HG02610 (cell line): ENCODE data around the gene PTPN13.

Experiments used
- ATAC-seq: cut with Tn5 transposase; IDR thresholded peaks from one replicate; pipeline ENCODE4 v1.9.1; 2021; ENCODE audit warnings: mild to moderate bottlenecking, moderate library complexity; ENCODE audit not compliant: unreplicated experiment

Gene PTPN13

DNA sequence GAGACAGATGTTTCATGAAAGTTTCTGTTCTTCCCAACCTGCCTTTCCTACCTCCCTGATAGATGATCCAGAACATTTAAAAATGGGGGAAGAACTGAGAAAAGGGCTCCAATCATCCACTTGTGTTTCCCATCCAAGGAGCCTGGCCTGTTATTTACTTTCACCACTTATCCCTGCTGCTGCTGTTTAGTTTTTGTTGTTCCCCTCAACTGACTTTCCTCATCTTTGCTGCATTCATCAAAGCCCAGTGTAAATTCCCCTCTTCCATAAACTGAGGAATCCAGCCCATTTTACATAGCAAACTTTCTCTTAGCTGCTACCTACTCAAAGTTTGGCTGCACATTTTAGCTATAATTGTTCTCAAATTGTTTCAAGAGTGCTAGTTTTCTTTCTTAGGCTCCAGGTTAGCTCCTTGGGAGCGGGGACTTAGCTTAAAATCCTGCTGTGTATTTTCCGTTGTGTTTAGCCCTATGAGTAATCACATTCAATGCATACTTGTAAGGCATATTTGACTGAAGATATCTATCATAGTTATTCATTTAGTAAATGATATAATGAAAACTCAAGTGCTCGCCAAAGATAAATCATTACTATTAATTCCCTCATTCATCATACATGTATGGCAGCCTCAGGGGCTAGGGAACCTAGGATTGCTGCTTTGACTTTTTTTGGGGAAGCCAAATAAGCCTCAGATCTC is 1.4 kb upstream of the PTPN13 start:
- ATAC-seq, result no peak

DNA sequence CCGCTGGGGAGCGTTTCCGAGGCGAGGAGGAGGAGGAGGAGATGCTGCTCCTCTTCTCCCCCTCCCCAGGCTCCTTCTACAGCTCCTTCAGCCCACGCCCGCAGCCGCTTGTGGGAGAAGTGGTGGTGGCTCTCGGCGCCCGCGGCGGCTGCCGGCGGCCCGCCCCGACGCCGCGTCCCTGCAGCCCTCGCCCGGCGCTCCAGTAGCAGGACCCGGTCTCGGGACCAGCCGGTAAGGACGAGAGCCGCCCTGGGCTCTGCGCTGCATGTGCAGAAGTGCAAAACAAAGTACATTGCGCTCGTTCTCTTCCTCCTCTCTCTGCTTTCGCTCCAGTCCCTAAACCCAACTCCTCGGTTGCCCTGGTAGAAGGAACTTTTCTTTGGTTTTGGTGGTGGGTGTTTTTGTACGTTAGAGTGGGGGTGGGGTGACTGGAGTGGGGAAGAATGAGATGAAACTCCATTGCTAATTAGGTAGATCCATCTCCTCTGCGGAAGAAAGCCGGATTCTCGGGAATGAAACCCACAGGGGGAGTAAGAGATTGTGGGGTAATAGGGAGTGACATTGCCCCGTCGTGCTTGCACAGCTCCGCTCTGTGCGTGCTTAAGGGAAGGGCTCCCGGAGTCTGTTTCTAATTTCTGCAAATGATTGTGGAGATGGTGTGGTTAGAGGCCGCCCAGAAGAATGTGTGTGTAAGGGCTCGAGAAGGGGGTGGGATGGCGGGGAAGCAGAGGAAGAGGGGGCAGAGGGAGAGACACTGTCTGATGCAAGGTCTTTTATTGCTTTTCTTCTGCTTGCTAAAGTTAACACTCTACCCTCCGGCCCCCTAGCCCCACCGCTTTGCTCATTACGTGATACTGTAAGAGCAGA is 677 bp downstream of the PTPN13 start:
- ATAC-seq, result peak; percentile 18

DNA sequence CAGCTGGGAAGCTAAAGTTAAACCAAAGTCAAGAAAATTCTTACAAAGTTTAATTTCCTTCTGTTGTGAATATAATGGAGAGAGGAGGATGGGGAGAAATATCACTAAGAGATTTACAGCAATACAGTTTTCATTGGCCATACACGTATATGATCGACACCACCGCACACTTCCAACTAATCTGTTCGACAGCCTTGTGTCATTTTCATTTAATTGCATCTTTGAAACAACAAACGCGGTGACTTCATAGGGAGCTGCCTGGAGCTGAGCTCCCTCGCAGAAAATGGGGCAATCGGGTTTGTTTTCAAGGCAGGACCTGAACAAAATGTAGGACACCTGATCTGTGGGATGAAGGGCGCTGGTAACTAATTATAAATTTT is 1.3 kb downstream of the PTPN13 start:
- ATAC-seq, result no peak

DNA sequence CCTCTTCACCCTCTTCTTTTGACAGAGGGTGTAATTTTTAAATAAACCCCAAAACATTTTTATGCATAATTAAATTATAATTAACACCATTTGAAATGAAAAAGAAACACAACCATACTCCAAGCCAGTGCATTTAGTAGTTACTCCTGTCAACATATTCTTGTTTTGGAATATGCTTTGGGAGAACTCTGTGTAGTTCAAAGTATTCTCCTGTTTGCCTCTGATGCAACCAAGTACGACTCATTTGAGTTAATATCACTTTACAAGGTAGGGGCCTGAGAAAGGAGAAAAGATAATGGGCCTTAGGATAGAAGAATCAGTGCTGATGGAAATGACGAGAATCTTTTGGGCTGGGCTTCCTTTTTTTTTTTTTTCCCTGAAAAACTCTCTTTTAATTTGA is 2.7 kb downstream of the PTPN13 start:
- ATAC-seq, result no peak

DNA sequence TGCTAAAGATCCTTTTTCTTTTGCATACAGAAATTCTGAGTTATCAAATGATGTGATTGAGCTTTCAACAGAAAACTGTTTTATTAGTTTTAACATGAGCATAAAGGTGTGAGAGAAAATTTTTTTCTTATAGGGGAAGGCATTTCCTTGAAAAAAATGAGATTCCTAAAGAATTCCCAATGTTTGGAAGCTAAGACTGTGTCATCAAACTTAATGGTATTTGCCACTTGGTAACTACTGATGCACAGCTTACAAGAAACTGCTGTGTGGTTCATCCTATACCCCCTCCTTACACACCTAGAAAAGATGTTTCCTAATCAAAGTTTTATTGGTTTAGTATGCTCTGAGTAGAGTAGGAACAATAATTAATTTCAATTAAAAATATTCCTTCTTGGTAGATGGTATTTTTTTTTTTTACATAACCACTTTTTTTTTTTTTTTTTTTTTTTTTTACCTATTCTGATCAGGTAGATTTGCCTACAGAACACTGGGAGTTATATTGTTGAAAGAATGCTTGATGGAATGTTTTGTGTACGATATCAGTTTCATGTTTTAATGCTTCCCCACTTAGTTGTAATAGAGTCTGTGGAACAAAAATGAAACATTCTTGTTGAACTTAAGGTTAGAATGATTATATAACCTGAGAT is 6.0 kb downstream of the PTPN13 start:
- no peak for ATAC-seq

DNA sequence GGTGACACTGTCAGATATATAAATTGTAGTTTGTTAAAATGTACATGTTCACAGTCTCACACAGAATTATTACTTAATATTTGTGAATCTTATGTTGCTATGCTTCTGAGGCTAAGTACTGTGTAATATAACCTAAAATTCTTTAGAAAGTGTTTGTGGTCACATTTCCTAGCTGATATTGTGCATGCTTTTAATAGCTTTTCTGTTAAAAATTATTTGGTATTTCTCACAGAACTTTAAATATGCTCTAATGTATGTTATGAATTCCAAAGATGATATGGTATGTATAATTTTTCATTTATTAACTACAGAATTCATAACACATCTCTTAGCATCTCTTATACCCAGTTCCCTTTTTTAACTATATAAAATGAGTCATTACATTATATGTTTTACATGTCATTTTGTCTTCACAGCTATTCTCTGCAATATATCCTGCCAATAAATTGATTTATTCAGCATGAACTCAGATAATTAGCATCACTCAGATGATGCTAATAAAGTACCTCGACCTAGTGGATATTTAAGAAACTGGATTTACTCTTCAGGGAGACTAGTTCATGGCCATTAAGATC is 9.3 kb downstream of the PTPN13 start:
- no peak for ATAC-seq

DNA sequence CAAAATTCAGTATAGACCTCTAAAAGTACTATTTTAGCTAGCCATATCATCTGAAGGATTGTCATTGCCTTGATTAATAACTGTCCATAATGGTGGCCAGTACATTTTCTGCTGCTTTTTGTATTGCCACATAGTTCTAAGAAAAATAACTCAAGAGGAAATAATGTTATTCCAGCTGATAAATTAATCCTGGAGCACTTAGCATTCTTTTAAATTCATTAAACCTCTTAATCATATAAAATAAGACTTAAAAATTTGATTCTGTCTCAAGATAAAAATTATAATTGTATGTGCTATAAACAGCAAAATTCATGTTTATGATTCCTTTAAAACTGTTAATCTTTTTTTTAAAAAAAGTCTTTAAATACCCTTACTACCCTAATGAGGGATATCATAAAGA is 12.7 kb downstream of the PTPN13 start:
- ATAC-seq, result no peak

DNA sequence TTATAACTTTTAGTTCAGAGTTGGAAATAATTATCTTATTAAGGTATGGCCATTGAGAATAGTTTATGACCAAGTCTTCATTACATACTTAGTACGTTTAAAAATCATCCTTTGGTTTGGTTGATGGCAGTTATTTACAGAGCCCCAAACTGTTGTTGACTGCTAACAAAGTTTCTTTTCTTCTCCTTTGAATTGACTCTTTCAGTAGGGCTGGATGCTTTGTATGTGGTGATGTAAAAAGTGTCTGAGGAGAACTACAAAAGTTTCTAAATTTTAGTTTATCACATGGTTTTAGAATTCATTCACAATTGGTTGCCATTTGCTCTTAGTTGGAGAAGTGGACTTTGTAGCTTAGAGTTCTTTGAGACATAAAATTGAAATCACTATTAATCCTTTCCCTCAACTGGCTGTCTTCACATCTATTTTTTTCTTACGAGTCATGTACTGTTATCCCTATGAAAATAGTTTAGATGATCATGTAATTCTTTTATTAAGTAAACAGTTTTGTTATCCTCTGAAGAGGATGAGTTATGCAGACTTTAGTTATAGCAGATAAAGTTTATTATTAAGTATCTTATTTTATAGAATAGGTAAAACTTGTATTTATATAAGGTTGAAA is 14.8 kb downstream of the PTPN13 start:
- no peak for ATAC-seq

DNA sequence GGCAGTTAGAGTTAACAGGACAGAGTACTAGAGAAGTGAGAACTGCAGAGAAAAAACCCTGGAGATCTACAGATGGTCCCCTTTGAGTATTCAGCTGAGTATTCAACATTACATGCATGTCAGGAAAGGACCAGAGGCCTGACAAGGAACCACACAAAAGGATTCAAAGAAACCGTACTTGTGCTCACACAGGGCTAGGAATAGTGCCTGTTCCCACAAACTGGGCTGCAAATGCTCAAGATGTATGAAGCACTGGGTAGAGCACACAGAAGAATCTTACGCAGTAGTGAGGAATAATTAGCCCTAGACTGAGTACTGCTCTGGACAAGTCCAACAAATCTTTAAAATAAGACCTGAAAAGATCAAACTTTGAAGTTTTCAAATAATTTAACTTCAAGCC is 17.6 kb downstream of the PTPN13 start:
- no peak for ATAC-seq

DNA sequence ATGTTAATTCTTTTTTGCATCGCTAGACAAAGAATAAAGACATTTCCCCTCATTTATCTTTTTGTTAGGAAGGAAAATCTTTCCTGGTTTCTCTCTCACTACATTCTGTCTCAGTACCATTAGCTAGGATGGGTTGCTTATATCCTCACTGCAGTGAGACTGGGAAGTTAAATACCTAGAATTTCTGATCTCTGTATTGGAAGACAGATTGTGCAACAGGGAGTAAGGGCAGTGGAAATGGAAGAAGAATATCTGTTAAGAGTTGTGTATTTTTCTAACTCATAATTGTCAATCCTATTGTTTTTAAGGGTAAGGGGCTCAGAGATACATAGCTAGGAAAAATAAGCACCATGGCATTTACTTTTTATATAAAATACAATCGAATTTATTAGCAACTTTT is 19.6 kb downstream of the PTPN13 start:
- no peak for ATAC-seq

DNA sequence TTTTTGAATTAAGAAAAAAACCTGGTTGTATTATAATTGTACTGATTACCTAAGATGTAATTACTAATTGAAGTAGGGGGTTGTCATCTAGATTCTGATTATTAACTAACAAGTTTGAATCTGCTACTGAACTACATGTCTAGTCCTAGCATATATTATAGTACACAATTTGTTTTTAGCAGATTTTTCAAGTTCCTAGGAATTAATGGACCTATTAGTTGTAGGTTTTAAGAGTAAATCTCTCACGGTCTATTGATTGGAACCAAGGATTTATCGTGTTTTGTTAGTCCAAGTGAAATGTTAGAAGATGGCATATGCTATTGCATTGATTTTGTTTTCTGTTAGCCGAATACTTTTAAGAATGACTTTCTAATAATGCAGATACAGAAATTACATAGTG is 20.8 kb downstream of the PTPN13 start:
- ATAC-seq, result no peak

DNA sequence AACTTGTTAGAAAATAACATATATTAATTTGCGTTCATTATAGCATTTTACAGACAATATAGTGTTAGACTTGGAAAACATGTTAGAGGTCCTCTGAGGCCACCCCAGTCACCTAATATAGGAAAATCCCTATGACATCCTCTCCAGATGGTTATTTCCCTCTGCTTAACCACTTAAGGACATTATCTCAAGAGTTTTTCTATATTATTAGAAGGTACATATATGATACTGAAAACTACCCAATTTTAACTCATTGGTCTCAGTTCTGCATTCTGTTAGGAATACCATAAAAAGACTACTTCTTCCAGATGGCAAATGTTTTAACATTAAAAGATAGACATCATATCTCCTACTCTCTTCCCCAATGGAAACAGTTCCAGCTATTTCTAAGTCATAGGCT is 21.4 kb downstream of the PTPN13 start:
- peak; percentile 68 for ATAC-seq

DNA sequence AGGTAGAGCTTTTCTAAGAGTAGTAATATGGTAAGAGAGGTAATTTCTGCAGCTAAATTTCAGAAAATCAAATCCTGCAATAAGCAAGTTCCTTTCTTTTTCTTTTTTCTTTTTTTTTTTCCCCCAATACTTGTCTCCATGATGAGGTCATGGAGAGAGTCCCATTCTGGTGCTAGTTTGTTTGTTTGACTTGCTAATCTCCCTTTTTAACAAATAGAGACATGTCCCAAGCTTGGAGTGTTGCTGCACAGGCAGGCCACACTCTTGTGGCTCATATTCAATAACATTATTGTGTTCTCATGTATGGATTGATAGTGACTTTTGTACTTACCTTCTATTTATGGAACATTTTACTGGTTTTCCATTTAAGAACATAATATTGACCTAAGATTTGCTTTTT is 25.5 kb downstream of the PTPN13 start:
- no peak for ATAC-seq

DNA sequence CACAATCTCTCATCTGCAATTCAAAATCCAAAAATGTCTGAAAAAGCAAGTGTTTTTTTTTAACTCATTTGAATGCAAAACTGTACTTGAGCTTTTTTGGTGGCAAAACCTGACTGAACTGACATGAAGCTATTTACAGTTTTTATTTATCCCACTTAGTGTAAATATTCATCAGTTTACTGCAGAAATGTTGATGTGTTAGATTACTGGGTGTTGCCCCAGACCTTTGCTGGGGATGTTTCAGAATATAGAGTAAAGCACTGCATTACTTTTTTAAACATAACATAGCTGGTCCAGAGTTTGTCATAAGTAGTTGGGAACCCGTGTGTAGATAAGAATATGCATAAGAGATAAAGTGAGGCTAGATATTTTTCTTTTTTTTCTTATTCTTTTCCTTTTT is 27.3 kb downstream of the PTPN13 start:
- ATAC-seq, result no peak

DNA sequence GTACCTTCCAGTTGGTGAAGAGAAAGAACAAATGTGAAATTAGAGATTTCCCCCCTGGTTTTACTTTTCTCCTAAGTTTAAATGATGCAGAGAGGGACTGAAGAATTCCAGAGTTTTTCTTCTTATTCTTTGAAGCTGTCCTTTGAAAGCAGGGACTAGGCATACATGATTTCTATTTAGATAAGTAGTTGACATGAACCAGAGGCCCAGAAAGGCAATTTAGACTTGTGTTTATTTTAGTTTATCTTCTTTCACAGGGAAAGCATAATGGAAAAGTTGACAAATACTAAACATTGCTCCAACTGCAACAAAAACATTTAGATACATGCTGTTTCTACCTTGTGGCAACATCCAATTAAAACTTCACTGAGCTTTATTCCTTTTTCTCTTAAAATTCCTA is 32.0 kb downstream of the PTPN13 start:
- no peak for ATAC-seq

DNA sequence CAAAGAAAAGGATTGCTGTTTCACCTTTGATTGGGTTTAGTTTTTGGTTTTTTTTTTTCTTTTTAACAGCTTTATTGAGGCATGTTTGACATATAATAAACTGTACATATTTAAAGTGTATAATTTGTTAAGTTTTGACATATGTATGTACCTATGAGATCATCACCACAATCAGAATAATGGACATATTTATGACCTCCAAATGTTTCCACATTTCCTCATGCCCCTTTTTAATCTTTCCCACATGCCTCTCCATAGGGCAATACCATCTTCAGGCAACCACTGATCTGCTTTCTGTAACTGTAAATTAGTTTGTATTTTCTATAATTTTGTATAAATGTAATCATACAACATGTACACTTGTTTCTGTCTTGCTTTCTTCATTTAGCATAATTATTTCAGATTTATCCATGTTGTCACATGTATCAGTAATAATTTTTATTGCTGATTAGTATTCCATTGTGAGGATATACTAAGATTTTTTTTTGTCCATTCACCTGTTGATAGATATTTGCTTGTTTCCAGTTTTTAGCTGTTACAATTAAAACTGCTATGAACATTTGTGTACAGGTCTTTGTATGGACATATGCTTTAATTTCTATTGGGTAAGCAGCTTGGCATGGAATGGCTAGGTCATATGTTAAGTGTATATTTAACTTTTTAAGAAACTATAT is 33.5 kb downstream of the PTPN13 start:
- ATAC-seq, result no peak

DNA sequence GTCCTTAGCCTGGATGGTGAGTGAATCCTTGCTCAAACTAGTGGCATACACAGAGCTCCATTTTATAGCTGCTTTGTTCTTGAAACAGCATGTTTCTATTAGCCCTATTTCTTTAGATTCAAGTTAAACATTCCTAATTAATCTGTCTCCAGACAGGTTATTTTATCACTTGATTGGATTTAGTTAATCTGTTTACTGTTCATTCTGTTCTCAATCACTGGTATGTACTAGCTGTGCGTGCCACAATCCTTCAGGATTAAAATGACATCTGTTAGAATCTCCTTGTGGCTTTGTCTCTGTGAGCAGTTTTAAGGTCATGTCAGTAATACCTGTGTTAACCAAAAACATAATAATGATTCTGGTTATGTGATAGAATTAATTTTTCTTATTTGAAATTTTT is 36.5 kb downstream of the PTPN13 start:
- ATAC-seq, result no peak

DNA sequence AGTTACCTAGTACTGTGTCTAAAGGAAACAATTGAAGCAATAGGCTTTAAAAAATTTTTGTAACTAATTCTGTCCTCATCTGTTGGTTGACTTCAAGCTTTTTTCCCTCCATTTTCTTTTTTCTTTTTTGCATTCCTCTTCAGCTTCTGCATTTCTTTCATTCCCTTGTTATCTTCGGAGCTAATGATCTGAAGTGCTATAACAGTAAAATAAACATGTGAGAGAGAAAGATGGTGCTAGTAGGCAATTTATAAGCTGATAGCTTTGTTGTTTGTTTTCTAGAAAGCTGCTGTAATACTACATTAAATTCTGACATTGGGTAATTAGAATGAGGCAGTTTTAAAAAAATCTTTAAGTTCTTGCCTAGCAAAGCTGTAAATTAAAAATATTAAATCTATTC is 37.1 kb downstream of the PTPN13 start:
- no peak for ATAC-seq

DNA sequence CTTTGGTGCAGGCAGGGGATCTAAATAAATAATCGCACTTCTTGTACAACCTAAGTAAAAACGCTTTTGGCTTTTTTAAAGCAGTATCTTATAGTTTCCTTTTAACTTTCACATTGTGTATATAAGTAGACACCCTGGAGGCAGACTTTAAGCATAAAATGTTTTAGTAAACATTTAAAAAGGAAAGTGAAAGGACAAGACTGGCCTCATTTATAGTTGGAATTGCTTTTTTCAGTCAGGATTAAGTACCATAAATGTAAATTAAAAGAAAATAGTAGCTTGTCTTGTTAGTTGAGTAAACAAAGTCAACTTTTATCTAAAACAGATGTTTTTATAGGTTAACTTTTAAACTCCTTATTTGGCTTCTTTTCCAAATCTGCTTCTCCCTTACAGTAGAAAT is 39.7 kb downstream of the PTPN13 start:
- no peak for ATAC-seq

DNA sequence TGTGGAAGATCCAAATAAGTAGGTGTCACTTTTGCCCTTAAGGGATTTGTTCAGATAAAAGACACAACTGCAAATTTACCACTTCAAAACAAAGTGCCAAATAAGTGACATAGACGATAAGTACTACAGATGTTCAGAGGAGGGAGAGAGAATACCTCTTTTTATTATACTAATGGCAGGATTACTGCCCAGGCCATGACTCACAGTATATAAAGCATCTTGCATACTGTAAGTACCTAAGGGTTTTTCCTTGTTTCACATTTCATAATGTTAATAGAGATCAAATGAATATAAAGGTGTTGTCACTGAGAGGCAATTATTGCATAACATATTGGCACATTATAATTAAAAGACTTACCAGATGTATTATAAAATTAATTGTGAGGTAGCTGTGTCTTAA is 46.4 kb downstream of the PTPN13 start:
- ATAC-seq, result no peak
